H9 (cell line): Measurements from ENCODE around the gene ACBD5. TPM values are rescaled to one million over a fixed set of nuclear protein-coding genes. Genes with fewer than 3 reads are reported as not detected.
"Not testable (repeated sequence)": the region's sequence is repeated elsewhere in the genome, so short reads cannot be mapped to it uniquely, and the experiment has no call there.

Source experiments
- DNase-seq: peaks from one replicate; pipeline ENCODE4 v3.0.0-alpha.2; 2017
- H2AFZ ChIP-seq: one replicate; pipeline ENCODE4 v1.6.1; 2013; ENCODE audit warnings: mild to moderate bottlenecking, low read length, control low read depth, moderate library complexity
- H2AK5ac ChIP-seq: 2 replicates; pipeline ENCODE4 v1.6.1; 2013; ENCODE audit warnings: low read length, control low read depth, mixed read lengths; ENCODE audit not compliant: insufficient read length
- H2BK120ac ChIP-seq: one replicate; pipeline ENCODE4 v1.6.1; 2013; ENCODE audit warnings: low read depth, mild to moderate bottlenecking, low read length, control low read depth, inconsistent platforms; ENCODE audit not compliant: poor library complexity, severe bottlenecking
- H2BK12ac ChIP-seq: 2 replicates; pipeline ENCODE4 v1.6.1; 2013; ENCODE audit warnings: low read length, control low read depth, mixed read lengths, low read depth; ENCODE audit not compliant: insufficient read length
- H2BK15ac ChIP-seq: 2 replicates; pipeline ENCODE4 v1.6.1; 2013; ENCODE audit warnings: low read depth, low read length, control low read depth
- H2BK20ac ChIP-seq: one replicate; pipeline ENCODE4 v1.6.1; 2013; ENCODE audit warnings: low read depth, mild to moderate bottlenecking, low read length, control low read depth, inconsistent platforms; ENCODE audit not compliant: poor library complexity, severe bottlenecking
- H2BK5ac ChIP-seq: 2 replicates; pipeline ENCODE4 v1.6.1; 2013; ENCODE audit warnings: low read length, control low read depth, mixed read lengths; ENCODE audit not compliant: insufficient read length
- H3K14ac ChIP-seq: 2 replicates; pipeline ENCODE4 v1.6.1; 2013; ENCODE audit warnings: low read length, control low read depth; ENCODE audit not compliant: insufficient read depth
- H3K18ac ChIP-seq: 2 replicates; pipeline ENCODE4 v1.6.1; 2013; ENCODE audit warnings: low read depth, mild to moderate bottlenecking, mixed read lengths, low read length, control low read depth; ENCODE audit not compliant: insufficient read length
- H3K23ac ChIP-seq: 2 replicates; pipeline ENCODE4 v1.6.1; 2013; ENCODE audit warnings: low read length, control low read depth, mixed read lengths, low read depth; ENCODE audit not compliant: insufficient read length
- H3K23me2 ChIP-seq: 2 replicates; pipeline ENCODE4 v1.6.1; 2013; ENCODE audit warnings: low read depth, mild to moderate bottlenecking, mixed read lengths, low read length, control low read depth; ENCODE audit not compliant: insufficient read length, poor library complexity, severe bottlenecking
- H3K27ac ChIP-seq: 2 replicates; pipeline ENCODE4 v1.5.1; 2013; ENCODE audit warnings: low read length, control low read depth, mixed read lengths, low read depth; ENCODE audit not compliant: insufficient read length
- H3K27me3 ChIP-seq: 2 replicates; pipeline ENCODE4 v1.6.1; 2013; ENCODE audit warnings: low read length, control low read depth, inconsistent platforms; ENCODE audit not compliant: insufficient read depth
- H3K4ac ChIP-seq: 2 replicates; pipeline ENCODE4 v1.6.1; 2013; ENCODE audit warnings: low read depth, mild to moderate bottlenecking, control low read depth, inconsistent platforms, low read length, moderate library complexity
- H3K4me1 ChIP-seq: 2 replicates; pipeline ENCODE4 v1.6.1; 2013; ENCODE audit warnings: low read length, control low read depth, inconsistent platforms; ENCODE audit not compliant: insufficient read depth
- H3K4me2 ChIP-seq: 2 replicates; pipeline ENCODE4 v1.6.1; 2013; ENCODE audit warnings: low read length, control low read depth, mixed read lengths; ENCODE audit not compliant: insufficient read length, insufficient read depth
- H3K56ac ChIP-seq: 2 replicates; pipeline ENCODE4 v1.6.1; 2013; ENCODE audit warnings: low read depth, mild to moderate bottlenecking, mixed read lengths, low read length, control low read depth; ENCODE audit not compliant: insufficient read length
- H3K79me1 ChIP-seq: 2 replicates; pipeline ENCODE4 v1.6.1; 2013; ENCODE audit warnings: low read depth, mild to moderate bottlenecking, moderate library complexity, low read length, control low read depth, inconsistent platforms; ENCODE audit not compliant: insufficient read depth, poor library complexity, severe bottlenecking
- H3K79me2 ChIP-seq: 2 replicates; pipeline ENCODE4 v1.6.1; 2013; ENCODE audit warnings: low read length, control low read depth, inconsistent platforms; ENCODE audit not compliant: insufficient read depth
- H3K9ac ChIP-seq: 2 replicates; pipeline ENCODE4 v1.6.1; 2013; ENCODE audit warnings: low read length, control low read depth, mixed read lengths; ENCODE audit not compliant: insufficient read length; ENCODE audit errors: extremely low read depth
- H3K9me3 ChIP-seq: one replicate; pipeline ENCODE4 v1.6.1; 2013; ENCODE audit warnings: low read depth, low read length, inconsistent platforms; ENCODE audit not compliant: control insufficient read depth
- H3T11ph ChIP-seq: one replicate; pipeline ENCODE4 v1.6.1; 2013; ENCODE audit warnings: mild to moderate bottlenecking, low read length, control low read depth, inconsistent platforms
- H4K20me1 ChIP-seq: one replicate; pipeline ENCODE4 v1.6.1; 2013; ENCODE audit not compliant: control insufficient read depth, insufficient read length, insufficient read depth
- H4K5ac ChIP-seq: 2 replicates; pipeline ENCODE4 v1.6.1; 2013; ENCODE audit warnings: low read depth, mild to moderate bottlenecking, mixed read lengths, low read length, control low read depth; ENCODE audit not compliant: insufficient read length
- H4K8ac ChIP-seq: replicated peaks from 2 replicates; pipeline ENCODE4 v1.6.1; 2013; ENCODE audit warnings: low read length, control low read depth, mixed read lengths, low read depth; ENCODE audit not compliant: insufficient read length
- H4K91ac ChIP-seq: 2 replicates; pipeline ENCODE4 v1.6.1; 2013; ENCODE audit warnings: low read depth, mild to moderate bottlenecking, moderate library complexity, mixed read lengths, low read length, control low read depth; ENCODE audit not compliant: insufficient read length
- H3K27ac Mint-ChIP-seq, 3 experiments: 2 replicates in 2 of 3; 3 replicates in 1 of 3; pipeline ENCODE4 v1.8.0; 2020 to 2021; ENCODE audit warnings: mixed read lengths in 3 of 3, mild to moderate bottlenecking in 1 of 3, moderate library complexity in 1 of 3
- H3K27me3 Mint-ChIP-seq: 2 replicates; pipeline ENCODE4 v1.8.0; 2021; ENCODE audit warnings: low read depth, mild to moderate bottlenecking, moderate library complexity, mixed read lengths
- H3K36me3 Mint-ChIP-seq, 3 experiments: 2 replicates in 2 of 3; 3 replicates in 1 of 3; pipeline ENCODE4 v1.8.0; 2020 to 2021; ENCODE audit warnings: low read depth in 3 of 3, mixed read lengths in 3 of 3; ENCODE audit not compliant: insufficient read depth in 1 of 3
- H3K4me1 Mint-ChIP-seq, 2 experiments: 2 replicates each; pipeline ENCODE4 v1.8.0; 2020; ENCODE audit warnings: mixed read lengths in 2 of 2
- H3K4me3 Mint-ChIP-seq, 2 experiments: 2 replicates in 1 of 2; 3 replicates in 1 of 2; pipeline ENCODE4 v1.8.0; 2020 to 2021; ENCODE audit warnings: mild to moderate bottlenecking in 2 of 2, mixed read lengths in 2 of 2, moderate library complexity in 1 of 2
- H3K9me3 Mint-ChIP-seq, 2 experiments: 2 replicates in 1 of 2; 3 replicates in 1 of 2; pipeline ENCODE4 v1.8.0; 2020; ENCODE audit warnings: mild to moderate bottlenecking in 2 of 2, mixed read lengths in 2 of 2, moderate library complexity in 1 of 2
- CTCF ChIP-seq: fragments of 200-600 bp; sonication (generic); conservative IDR thresholded peaks from 3 replicates; pipeline ENCODE4 v1.8.0; 2021; ENCODE audit warnings: antibody characterized with exemption, mild to moderate bottlenecking
- WGBS: extraction: QIAGEN DNeasy Blood & Tissue Kit; methylation state at CpG from one replicate; pipeline ENCODE4 v1.1.7; 2013; ENCODE audit warnings: missing lambda C conversion rate, low lambda C conversion rate, mixed read lengths; ENCODE audit not compliant: insufficient read length; ENCODE audit errors: extremely low coverage; 5-methylcytosine and 5-hydroxymethylcytosine counted together
- total RNA-seq: library from RNA; stranded (reverse); gene quantifications from 2 replicates; pipeline ENCODE4 v1.2.1, GENCODE V29; 2021

ACBD5 gene
- total RNA-seq, 1 experiment from 2014 or later = 14.2 TPM

- H4K91ac ChIP-seq = no peak overlapping the region
- peaks cover 19 to 25% of the 10 kb centered on the region in 2 experiments for H3K4me1 Mint-ChIP-seq
- H2AFZ ChIP-seq = no peak overlapping the region
- no peak overlapping the region for H3K14ac ChIP-seq
- WGBS = no CpG with 5 or more reads among the region's 33 CpGs
- no peaks in the 10 kb centered on the region for H3K4me1 ChIP-seq
- H3K27me3 ChIP-seq = no peaks in the 10 kb centered on the region
- no peaks in the 10 kb centered on the region for H3K79me2 ChIP-seq
- peak overlapping the region; percentile 72 for H3K27ac ChIP-seq
- H4K20me1 ChIP-seq = no peaks in the 10 kb centered on the region
- H3K27ac Mint-ChIP-seq = peak overlapping the region; percentile 96 to 99 (median 98)
- peak; percentile 55 for DNase-seq
- no peak overlapping the region for H3T11ph ChIP-seq
- H3K56ac ChIP-seq = no peak overlapping the region
- H3K23ac ChIP-seq = no peak overlapping the region
- peak overlapping the region; percentile 99 for H3K4me2 ChIP-seq
- no peaks in the 10 kb centered on the region for H3K79me1 ChIP-seq
- peak overlapping the region; percentile 82 for H3K9ac ChIP-seq
- H3K4ac ChIP-seq = no peak overlapping the region
- no peak overlapping the region for H2BK20ac ChIP-seq
- H3K27me3 Mint-ChIP-seq = peaks cover 3% of the 10 kb centered on the region; the same call in 1 of the 2 replicates
- H2BK120ac ChIP-seq = no peak overlapping the region
- no peaks in the 10 kb centered on the region for H3K36me3 Mint-ChIP-seq
- peak overlapping the region; percentile 58 for H3K18ac ChIP-seq
- no peak overlapping the region for H2AK5ac ChIP-seq
- H3K9me3 Mint-ChIP-seq = no peaks in the 10 kb centered on the region
- H4K5ac ChIP-seq = no peak overlapping the region
- no peak overlapping the region for H2BK12ac ChIP-seq
- H2BK15ac ChIP-seq = no peak overlapping the region
- peaks cover 7% of the 10 kb centered on the region for H3K23me2 ChIP-seq
- H4K8ac ChIP-seq = no peak overlapping the region
- H3K4me3 Mint-ChIP-seq = peak overlapping the region; percentile 85 to 90
- no peaks in the 10 kb centered on the region for H3K9me3 ChIP-seq
- no peak overlapping the region for H2BK5ac ChIP-seq
- no peak for TF ChIP-seq CTCF
Observed at GRCh38 chr10:27241010-27241651, 534 bp upstream of the ACBD5 start.

GRCh38 chr10:27237531-27237930 lies 3.1 kb downstream of the ACBD5 start:
- H3T11ph ChIP-seq, H4K5ac ChIP-seq, H3K27me3 ChIP-seq, H4K20me1 ChIP-seq, H3K9ac ChIP-seq, H3K23me2 ChIP-seq, H3K14ac ChIP-seq, H3K9me3 ChIP-seq, H3K27me3 Mint-ChIP-seq, H2BK5ac ChIP-seq, H2AFZ ChIP-seq, H3K27ac Mint-ChIP-seq, H3K79me2 ChIP-seq, H2AK5ac ChIP-seq, H3K4me2 ChIP-seq, H2BK15ac ChIP-seq, H3K56ac ChIP-seq, H3K4me1 ChIP-seq, H4K8ac ChIP-seq, H3K27ac ChIP-seq, H3K36me3 Mint-ChIP-seq, H3K4ac ChIP-seq, H3K18ac ChIP-seq, H2BK20ac ChIP-seq, H3K23ac ChIP-seq, DNase-seq, H2BK120ac ChIP-seq, H3K4me3 Mint-ChIP-seq, H4K91ac ChIP-seq, H3K9me3 Mint-ChIP-seq, H2BK12ac ChIP-seq, H3K79me1 ChIP-seq: not testable (repeated sequence)
- H3K4me1 Mint-ChIP-seq = peaks cover 5 to 12% of the 10 kb centered on the region in 2 experiments
- no CpG with 5 or more reads among the region's 8 CpGs for WGBS
